Mesendoderm (in vitro differentiated cells): Measurements from ENCODE around the gene IQGAP3.

Experiments
- DNase-seq: peaks from one replicate; pipeline ENCODE4 v3.0.0; 2013
- H2AK5ac ChIP-seq: 2 replicates; pipeline ENCODE4 v1.6.1; 2013; ENCODE audit warnings: low read length, inconsistent platforms
- H2BK120ac ChIP-seq: 2 replicates; pipeline ENCODE4 v1.6.1; 2013; ENCODE audit warnings: low read depth, mild to moderate bottlenecking, low read length, moderate library complexity, mixed read lengths
- H2BK15ac ChIP-seq: replicated peaks from 2 replicates; pipeline ENCODE4 v1.6.1; 2013; ENCODE audit warnings: low read depth, mild to moderate bottlenecking, moderate library complexity
- H2BK5ac ChIP-seq: 2 replicates; pipeline ENCODE4 v1.6.1; 2013; ENCODE audit warnings: low read length, inconsistent platforms
- H3K18ac ChIP-seq: 2 replicates; pipeline ENCODE4 v1.6.1; 2013; ENCODE audit warnings: mild to moderate bottlenecking, low read length, mixed read lengths
- H3K23ac ChIP-seq: one replicate; pipeline ENCODE4 v1.6.1; 2013; ENCODE audit warnings: low read length
- H3K27ac ChIP-seq: 2 replicates; pipeline ENCODE4 v1.5.1; 2013; ENCODE audit warnings: low read depth, mild to moderate bottlenecking, inconsistent platforms, low read length, moderate library complexity
- H3K27me3 ChIP-seq: 2 replicates; pipeline ENCODE4 v1.6.1; 2013; ENCODE audit warnings: low read length, control low read depth, mild to moderate bottlenecking, inconsistent platforms; ENCODE audit not compliant: insufficient read depth, poor library complexity
- H3K36me3 ChIP-seq: 2 replicates; pipeline ENCODE4 v1.6.1; 2013; ENCODE audit warnings: low read length, inconsistent platforms; ENCODE audit not compliant: control insufficient read depth, insufficient read depth
- H3K4ac ChIP-seq: one replicate; pipeline ENCODE4 v1.6.1; 2013; ENCODE audit warnings: low read depth, mild to moderate bottlenecking, low read length, moderate library complexity
- H3K4me1 ChIP-seq: 2 replicates; pipeline ENCODE4 v1.6.1; 2013; ENCODE audit warnings: low read depth, low read length, inconsistent platforms; ENCODE audit not compliant: control insufficient read depth
- H3K4me2 ChIP-seq: 2 replicates; pipeline ENCODE4 v1.6.1; 2013; ENCODE audit warnings: low read length
- H3K4me3 ChIP-seq: 2 replicates; pipeline ENCODE4 v1.5.1; 2013; ENCODE audit warnings: mild to moderate bottlenecking, low read length
- H3K56ac ChIP-seq: one replicate; pipeline ENCODE4 v1.6.1; 2013; ENCODE audit warnings: low read length
- H3K79me1 ChIP-seq: 2 replicates; pipeline ENCODE4 v1.6.1; 2013; ENCODE audit warnings: low read length, inconsistent platforms
- H3K79me2 ChIP-seq: 2 replicates; pipeline ENCODE4 v1.6.1; 2013; ENCODE audit warnings: mild to moderate bottlenecking, low read length; ENCODE audit not compliant: control insufficient read depth, insufficient read depth
- H3K9ac ChIP-seq: 2 replicates; pipeline ENCODE4 v1.6.1; 2013; ENCODE audit warnings: low read length, inconsistent platforms
- H4K5ac ChIP-seq: one replicate; pipeline ENCODE4 v1.6.1; 2013; ENCODE audit warnings: low read length
- H4K8ac ChIP-seq: one replicate; pipeline ENCODE4 v1.6.1; 2013; ENCODE audit warnings: low read depth, mild to moderate bottlenecking, control low read depth, low read length, moderate library complexity
- WGBS: extraction: QIAGEN DNeasy Blood & Tissue Kit; methylation state at CpG from one replicate; pipeline ENCODE4 v1.1.7; 2013; ENCODE audit warnings: low lambda C conversion rate, missing lambda C conversion rate; ENCODE audit not compliant: insufficient coverage; ENCODE audit errors: extremely low coverage; 5-methylcytosine and 5-hydroxymethylcytosine counted together

The IQGAP3 gene

DNA sequence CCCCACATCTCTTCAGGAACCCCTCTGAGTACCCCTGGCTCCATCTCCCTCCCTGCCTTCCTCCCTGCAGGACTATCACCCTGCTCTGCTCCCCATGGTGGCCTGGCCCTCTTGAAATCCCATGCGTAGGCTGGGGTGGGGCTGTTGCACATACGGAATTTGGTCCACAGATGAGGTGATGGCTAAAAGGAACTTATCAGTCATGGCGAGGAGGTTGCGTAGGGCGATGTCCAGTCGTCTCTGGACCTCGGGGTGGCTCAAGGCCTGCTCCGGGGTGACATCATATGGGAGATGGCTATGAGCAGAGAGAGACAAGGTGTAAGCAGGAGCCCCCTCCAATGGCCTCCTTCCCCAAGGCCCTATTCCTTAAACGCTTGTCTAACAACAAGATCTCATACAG lies 35.3 kb downstream of the IQGAP3 start:
- Histone ChIP-seq H3K27ac (no peak overlapping the region), H4K8ac (no peak overlapping the region), H3K36me3 (peaks cover 13% of the 10 kb centered on the region), H2BK15ac (no peak overlapping the region), H3K79me2 (no peaks in the 10 kb centered on the region), H3K23ac (no peak overlapping the region), H2BK5ac (no peak overlapping the region), H3K4me1 (peaks cover 5% of the 10 kb centered on the region), H4K5ac (no peak overlapping the region), H2BK120ac (no peak overlapping the region), H3K18ac (no peak overlapping the region), H3K4ac (no peak overlapping the region), H3K27me3 (no peaks in the 10 kb centered on the region), H3K79me1 (no peaks in the 10 kb centered on the region), H3K4me2 (no peak overlapping the region), H3K9ac (no peak overlapping the region), H2AK5ac (no peak overlapping the region), H3K56ac (no peak overlapping the region), H3K4me3 (no peak overlapping the region)
- WGBS = no CpG with 5 or more reads among the region's 9 CpGs
- no peak for DNase-seq

DNA sequence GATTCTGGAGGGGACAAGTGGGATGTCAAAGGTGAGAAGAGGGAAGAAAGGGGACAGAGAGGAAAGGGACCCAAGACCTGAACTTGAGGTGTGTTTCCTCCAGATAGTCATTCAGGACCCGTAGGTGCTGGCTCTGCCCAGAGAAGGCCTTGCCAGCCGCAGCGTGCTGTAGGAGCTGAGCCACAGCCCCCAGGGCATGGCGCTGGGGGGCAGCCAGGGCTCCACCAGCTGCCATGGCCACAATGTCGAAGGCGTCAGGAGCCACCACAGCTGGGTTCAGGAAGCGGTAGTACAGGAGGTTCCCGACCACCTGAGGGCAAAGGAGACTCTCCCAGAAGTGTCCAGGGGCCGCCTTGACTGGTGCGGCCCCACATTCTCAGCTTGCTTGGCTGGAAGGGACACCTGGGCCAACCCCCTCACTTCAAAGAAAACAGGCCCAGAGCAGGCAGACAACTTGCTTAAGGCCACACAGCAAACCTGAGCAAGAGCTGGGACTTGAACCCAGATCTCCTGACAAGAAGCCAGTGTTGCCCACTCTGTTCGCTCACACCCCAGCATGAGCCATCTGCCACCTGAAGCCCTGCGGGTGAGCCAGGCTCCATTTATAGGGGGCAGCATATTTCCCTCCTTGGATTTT lies 37.8 kb downstream of the IQGAP3 start:
- Histone ChIP-seq H2AK5ac (no peak overlapping the region), H3K36me3 (peaks cover 12% of the 10 kb centered on the region), H3K4me1 (peaks cover 5% of the 10 kb centered on the region), H3K56ac (no peak overlapping the region), H3K9ac (no peak overlapping the region), H2BK15ac (no peak overlapping the region), H3K4me3 (no peak overlapping the region), H4K5ac (no peak overlapping the region), H3K4ac (no peak overlapping the region), H3K4me2 (no peak overlapping the region), H3K23ac (no peak overlapping the region), H4K8ac (no peak overlapping the region), H3K18ac (no peak overlapping the region), H3K79me2 (no peaks in the 10 kb centered on the region), H2BK120ac (no peak overlapping the region), H2BK5ac (no peak overlapping the region), H3K79me1 (no peaks in the 10 kb centered on the region), H3K27ac (no peak overlapping the region), H3K27me3 (no peaks in the 10 kb centered on the region)
- whole genome bisulfite sequencing = no CpG with 5 or more reads among the region's 12 CpGs
- no peak for DNase-seq

GRCh38 chr1:156533568-156534220 lies 38.7 kb downstream of the IQGAP3 start:
- Histone ChIP-seq H4K5ac (no peak overlapping the region), H3K9ac (no peak overlapping the region), H3K79me1 (no peaks in the 10 kb centered on the region), H3K4me1 (peaks cover 3% of the 10 kb centered on the region), H3K23ac (no peak overlapping the region), H3K4ac (no peak overlapping the region), H3K4me3 (no peak overlapping the region), H3K18ac (no peak overlapping the region), H2AK5ac (no peak overlapping the region), H3K79me2 (no peaks in the 10 kb centered on the region), H3K36me3 (peaks cover 16% of the 10 kb centered on the region), H3K27me3 (no peaks in the 10 kb centered on the region), H3K27ac (no peak overlapping the region), H3K56ac (no peak overlapping the region), H2BK5ac (no peak overlapping the region), H4K8ac (no peak overlapping the region), H3K4me2 (no peak overlapping the region), H2BK120ac (no peak overlapping the region), H2BK15ac (no peak overlapping the region)
- WGBS = no CpG with 5 or more reads among the region's 11 CpGs
- DNase-seq = no peak

GRCh38 chr1:156532374-156532773 lies 40.0 kb downstream of the IQGAP3 start:
- Histone ChIP-seq H3K4me1 (no peaks in the 10 kb centered on the region), H3K9ac (no peak overlapping the region), H3K79me1 (no peaks in the 10 kb centered on the region), H2BK5ac (no peak overlapping the region), H3K4me2 (no peak overlapping the region), H3K27me3 (no peaks in the 10 kb centered on the region), H2BK15ac (no peak overlapping the region), H2AK5ac (no peak overlapping the region), H3K56ac (no peak overlapping the region), H3K4ac (no peak overlapping the region), H3K36me3 (peaks cover 21% of the 10 kb centered on the region), H2BK120ac (no peak overlapping the region), H3K18ac (no peak overlapping the region), H4K5ac (no peak overlapping the region), H3K27ac (no peak overlapping the region), H3K79me2 (no peaks in the 10 kb centered on the region), H3K4me3 (no peak overlapping the region), H3K23ac (no peak overlapping the region), H4K8ac (no peak overlapping the region)
- WGBS = no CpG with 5 or more reads among the region's 4 CpGs
- DNase-seq = no peak

- no peaks in the 10 kb centered on the region for H3K4me1 ChIP-seq
- no peaks in the 10 kb centered on the region for H3K79me2 ChIP-seq
- no peaks in the 10 kb centered on the region for H3K79me1 ChIP-seq
- no peak for DNase-seq
- H3K27me3 ChIP-seq = no peaks in the 10 kb centered on the region
- no peak overlapping the region for H3K18ac ChIP-seq
- no peak overlapping the region for H2BK5ac ChIP-seq
- H4K5ac ChIP-seq = no peak overlapping the region
- H4K8ac ChIP-seq = no peak overlapping the region
- H3K4me2 ChIP-seq = no peak overlapping the region
- peaks cover 19% of the 10 kb centered on the region for H3K36me3 ChIP-seq
- no peak overlapping the region for H2BK120ac ChIP-seq
- H3K27ac ChIP-seq = no peak overlapping the region
- no peak overlapping the region for H3K9ac ChIP-seq
- H2BK15ac ChIP-seq = no peak overlapping the region
- no peak overlapping the region for H3K23ac ChIP-seq
- H3K4me3 ChIP-seq = no peak overlapping the region
- no peak overlapping the region for H2AK5ac ChIP-seq
- no CpG with 5 or more reads among the region's 18 CpGs for WGBS
- H3K4ac ChIP-seq = no peak overlapping the region
- no peak overlapping the region for H3K56ac ChIP-seq
Measured at GRCh38 chr1:156530006-156530405, 42.4 kb downstream of the IQGAP3 start.
